Measurements from ENCODE around the gene PPP1R14C.

The PPP1R14C gene

GRCh38 chr6:150298030-150298380, 155.2 kb downstream of the PPP1R14C start:
- H3K9me3 ChIP-seq (ENCODE audit: control insufficient read depth, low read length), result peaks cover 16% of the 10 kb centered on the region
- H3K36me3 ChIP-seq (ENCODE audit: control insufficient read depth, insufficient read depth, low read length), result no peaks in the 10 kb centered on the region
- H3K4me3 ChIP-seq (ENCODE audit: extremely low read depth, insufficient read depth, low read length, poor library complexity, severe bottlenecking), result no peak overlapping the region
- H3K27ac ChIP-seq (ENCODE audit: low read depth, low read length, severe bottlenecking), result no peak overlapping the region
- WGBS, 2 experiments (ENCODE audit: insufficient coverage in 2 of 2), result 100% methylated on average over 2 of the region's 2 CpGs
- peaks cover 18% of the 10 kb centered on the region for H3K4me1 ChIP-seq (ENCODE audit: control insufficient read depth, insufficient read depth, low read length, poor library complexity, severe bottlenecking)

GRCh38 chr6:150298676-150299075, 155.8 kb downstream of the PPP1R14C start:
- Histone ChIP-seq H3K4me1 (ENCODE audit: control insufficient read depth, insufficient read depth, low read length, poor library complexity, severe bottlenecking) (peaks cover 20% of the 10 kb centered on the region), H3K36me3 (ENCODE audit: control insufficient read depth, insufficient read depth, low read length) (no peaks in the 10 kb centered on the region), H3K27ac (ENCODE audit: low read depth, low read length, severe bottlenecking) (no peak overlapping the region), H3K9me3 (ENCODE audit: control insufficient read depth, low read length) (peaks cover 16% of the 10 kb centered on the region), H3K4me3 (ENCODE audit: extremely low read depth, insufficient read depth, low read length, poor library complexity, severe bottlenecking) (no peak overlapping the region)
- 78 to 100% methylated on average over 1 of the region's 1 CpG for WGBS, 2 experiments (ENCODE audit: insufficient coverage in 2 of 2)
